GM18499 (cell line): ENCODE measurements around the gene TAX1BP1.
A peak's percentile ranks its signal among the peaks of the same experiment; 100 is the strongest.
"Not testable (repeated sequence)": the region's sequence is repeated elsewhere in the genome, so short reads cannot be mapped to it uniquely, and the experiment has no call there.

Experiments used
- ATAC-seq: cut with Tn5 transposase; IDR thresholded peaks from one replicate; pipeline ENCODE4 v1.9.1; 2021; ENCODE audit warnings: moderate number of reproducible peaks; ENCODE audit not compliant: insufficient read depth, unreplicated experiment

The TAX1BP1 gene

DNA sequence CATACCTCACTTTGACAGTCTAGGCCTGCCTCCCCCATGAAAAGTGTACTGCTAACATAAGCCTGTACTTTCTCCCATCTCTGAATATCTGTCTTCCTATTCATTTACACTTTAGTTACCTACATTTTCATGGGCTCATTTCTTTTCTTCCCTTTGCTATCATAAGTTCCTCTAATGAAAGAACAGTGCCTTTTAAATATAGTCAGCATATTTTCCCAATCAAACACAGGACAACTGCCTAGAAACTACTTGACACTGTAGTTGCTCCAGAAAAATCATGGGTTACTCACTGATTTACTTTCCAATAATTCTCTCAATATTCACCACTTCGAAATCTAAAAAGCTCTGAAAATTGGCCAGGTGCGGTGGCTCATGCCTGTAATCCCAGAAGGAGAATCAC, 2.8 kb upstream of the TAX1BP1 start:
- ATAC-seq = no peak

DNA sequence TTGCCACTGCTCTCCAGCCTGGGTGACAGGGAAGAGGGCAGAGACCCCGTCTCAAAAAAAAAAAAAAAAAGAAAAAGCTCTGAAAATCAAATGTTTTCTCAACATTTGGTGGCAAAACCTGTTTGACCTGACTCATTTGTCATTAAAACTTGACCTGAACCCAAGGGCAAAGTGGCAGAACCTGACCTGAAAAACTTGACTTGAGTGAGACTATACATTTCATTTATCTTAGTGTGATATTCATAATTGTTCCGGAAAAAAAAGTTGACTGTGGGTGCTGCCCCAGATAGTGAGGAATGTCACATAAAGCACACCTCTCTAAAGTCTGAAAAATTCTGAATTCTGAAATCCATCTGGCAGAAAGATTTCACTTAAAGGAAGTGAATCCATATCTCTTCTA, 2.3 kb upstream of the TAX1BP1 start:
- no peak for ATAC-seq

DNA sequence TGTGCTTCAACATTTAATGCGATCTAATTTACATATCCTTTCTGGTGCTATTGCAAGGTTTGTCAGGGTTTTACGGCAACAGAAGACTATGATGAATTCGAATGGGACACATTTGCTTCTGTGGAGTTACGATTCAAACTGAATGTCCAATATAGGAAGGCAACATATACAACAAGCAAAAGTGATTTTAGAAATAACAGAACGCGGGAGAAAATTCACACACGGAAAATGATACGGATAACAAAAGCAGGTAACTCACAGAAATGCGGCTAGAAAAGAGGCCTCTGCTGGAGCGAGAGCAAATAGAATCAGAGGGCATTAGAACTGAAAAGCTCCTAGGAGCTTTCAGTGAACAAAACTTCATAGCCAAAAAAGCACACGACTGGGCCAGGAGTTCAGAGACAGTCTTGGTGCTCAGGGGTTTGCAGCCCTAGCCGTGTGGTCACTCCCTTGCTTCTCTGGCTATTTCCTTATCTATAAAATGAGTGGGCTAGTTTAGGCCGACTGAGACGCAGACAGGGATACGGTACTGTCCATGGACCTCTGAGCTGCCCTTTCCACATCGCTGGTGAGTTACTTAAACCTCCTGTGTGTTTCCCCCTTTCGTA, 557 bp upstream of the TAX1BP1 start:
- ATAC-seq = peak; percentile 19

DNA sequence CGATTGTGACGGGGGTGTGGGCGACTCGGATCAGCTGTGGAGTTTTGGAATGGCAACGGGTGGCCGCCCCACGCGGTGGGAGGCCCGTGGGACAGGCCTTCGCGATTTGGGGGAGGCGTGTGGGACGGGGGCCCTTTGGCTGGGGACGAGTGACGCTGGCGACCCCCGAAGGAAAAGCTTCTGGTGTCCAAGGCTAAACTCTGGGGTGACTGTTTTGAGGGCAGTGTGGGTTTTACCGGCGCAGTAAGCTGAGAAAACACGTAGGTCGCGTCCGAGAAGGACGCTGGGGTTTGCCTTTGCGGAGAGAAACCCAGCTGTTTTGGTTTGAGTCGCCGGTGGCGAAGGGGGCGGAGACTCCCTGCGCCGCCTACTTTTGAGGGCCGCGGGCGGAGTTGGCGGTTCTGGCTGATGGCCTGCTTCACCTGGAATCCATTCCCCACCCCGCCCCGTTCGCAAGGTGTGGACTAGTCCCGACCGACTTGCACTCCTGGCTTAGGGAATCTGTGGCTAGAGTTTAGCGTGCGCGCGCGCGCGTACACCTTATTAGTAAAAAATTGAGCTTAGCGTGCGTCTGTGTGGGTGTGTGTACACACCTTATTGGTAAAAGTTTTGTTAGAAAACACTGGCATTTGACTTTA, 606 bp downstream of the TAX1BP1 start:
- ATAC-seq = peak; percentile 54

DNA sequence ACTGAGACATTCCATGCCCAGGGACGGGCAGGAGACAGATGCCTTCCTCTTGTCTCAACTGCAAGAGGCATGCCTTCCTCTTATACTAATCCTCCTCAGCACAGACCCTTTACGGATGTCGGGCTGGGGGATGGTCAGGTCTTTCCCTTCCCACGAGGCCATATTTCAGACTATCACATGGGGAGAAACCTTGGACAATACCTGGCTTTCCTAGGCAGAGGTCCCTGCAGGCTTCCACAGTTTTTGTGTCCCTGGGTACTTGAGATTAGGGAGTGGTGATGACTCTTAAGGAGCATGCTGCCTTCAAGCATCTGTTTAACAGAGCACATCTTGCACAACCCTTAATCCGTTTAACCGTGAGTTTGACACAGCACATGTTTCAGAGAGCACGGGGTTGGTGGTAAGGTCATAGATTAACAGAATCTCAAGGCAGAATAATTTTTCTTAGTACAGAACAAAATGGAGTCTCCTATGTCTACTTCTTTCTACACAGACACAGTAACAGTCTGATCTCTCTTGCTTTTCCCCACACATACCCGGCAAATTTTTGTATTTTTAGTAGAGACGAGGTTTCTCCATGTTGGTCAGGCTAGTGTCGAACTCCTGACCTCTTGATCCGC, 2.2 kb downstream of the TAX1BP1 start:
- not testable (repeated sequence) for ATAC-seq

DNA sequence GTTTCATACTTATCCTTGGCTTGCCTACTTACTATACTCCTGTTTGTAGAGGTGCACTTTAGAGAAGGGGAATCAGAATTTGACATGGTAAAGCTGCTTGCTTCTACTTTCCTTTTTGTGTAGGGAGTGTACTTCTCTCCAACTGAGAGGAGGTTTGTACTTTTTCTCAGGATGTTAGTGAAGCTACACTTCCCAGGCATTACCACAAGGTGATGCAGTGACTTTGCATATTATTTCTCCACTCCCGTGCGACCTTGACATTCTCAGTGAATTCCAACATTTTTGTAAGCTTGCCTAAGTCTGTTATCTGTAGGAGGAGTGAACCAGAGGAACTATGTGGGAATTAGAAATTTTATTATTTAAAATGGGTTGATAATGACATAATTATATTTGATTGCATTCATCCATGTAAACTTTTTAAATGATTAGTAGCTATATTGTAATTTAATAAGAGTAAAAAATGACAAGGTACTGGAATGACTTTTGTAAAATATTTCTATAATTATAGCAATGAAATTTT, 5.2 kb downstream of the TAX1BP1 start:
- ATAC-seq = no peak

DNA sequence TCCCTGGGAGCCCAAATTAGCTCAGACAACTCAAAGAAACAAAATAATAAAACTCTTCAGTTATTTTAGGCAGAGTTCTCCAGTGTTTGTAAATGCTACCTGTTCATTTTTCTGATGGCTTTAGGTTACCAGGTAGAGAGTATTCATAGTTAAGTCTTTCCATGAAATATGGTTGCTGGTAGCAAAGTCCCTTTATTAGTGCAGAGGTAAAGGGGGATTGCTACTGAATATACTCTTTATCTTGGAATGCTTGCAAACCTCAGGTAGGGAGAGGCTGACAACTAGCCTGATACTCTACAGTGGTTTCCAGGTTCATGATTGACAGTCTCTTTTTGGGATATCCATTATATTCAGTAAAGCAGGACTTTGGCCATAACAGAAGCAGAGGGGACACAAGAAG, 6.5 kb downstream of the TAX1BP1 start:
- ATAC-seq = no peak

DNA sequence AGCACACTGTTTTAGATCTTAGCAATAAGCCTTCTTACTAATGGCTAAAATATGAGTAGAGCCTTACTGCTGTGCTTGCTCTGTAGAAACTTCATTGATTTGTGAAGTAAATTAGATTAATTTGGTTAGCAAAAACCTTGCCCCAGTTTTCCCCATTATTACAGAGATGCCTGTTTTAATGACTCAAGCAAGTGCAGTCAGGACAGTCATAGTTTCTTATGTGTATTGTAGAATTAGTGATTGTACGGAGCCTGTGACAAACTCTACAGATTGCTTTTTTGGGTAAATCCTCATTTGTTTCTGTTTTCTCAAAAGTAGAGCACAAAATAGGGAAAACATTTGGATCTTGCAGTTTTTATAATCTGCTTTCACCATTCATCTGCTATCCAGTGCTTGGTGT, 7.0 kb downstream of the TAX1BP1 start:
- ATAC-seq = no peak

DNA sequence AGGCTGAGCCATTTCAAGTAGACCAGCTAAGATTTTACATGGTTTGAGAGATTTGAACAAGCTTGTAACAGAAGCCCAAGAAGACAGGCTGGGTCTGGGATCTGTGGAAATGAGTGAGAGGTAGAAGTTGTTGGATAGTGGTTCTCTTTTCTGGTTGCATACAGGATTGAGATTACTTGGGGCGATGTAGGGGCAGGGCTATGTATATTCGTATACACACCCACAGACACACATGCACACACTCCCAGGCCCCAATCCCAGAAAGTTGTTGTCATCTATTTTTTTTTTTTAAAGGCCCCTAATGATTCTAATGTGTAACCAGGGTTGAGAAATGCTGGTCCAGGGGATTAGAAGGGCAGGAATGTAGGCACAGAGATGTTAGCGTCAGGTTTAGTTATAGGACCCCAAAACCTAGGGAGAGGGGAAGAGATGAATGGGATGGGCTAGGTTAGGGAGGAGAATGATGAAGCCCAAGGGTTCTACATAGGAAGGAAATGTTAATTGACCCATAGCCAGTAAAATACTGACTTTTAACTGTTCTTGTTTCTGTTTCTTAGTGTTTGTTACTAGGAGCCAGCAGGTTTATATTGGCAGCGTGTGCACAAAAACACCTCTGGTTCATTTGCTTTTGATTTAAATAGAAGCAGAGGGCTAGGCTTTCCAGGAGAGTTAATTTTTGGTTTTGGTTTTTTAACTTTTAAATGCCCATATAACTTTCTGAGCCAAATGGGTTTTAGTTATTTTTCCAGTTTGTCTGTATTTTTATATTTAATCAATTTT, 7.8 kb downstream of the TAX1BP1 start:
- ATAC-seq = no peak

DNA sequence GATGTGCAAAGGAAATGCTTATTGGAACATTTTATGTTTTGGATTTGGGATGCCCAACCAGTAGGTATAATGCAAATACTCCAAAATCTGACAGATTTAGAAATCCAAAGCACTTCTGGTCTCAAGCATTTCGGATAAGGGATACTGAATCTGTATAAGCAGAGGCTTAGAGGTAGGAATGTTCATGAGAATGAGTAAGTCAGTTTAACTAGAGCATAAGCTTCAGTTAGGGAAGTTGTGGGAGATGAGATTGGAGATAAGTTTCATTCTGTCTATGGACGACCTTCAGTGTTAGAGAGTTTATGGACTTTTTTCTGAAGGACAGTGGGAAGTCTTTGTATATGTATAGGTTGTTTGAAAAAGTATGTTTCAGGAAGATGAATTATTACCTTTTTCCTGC, 10.4 kb downstream of the TAX1BP1 start:
- no peak for ATAC-seq

DNA sequence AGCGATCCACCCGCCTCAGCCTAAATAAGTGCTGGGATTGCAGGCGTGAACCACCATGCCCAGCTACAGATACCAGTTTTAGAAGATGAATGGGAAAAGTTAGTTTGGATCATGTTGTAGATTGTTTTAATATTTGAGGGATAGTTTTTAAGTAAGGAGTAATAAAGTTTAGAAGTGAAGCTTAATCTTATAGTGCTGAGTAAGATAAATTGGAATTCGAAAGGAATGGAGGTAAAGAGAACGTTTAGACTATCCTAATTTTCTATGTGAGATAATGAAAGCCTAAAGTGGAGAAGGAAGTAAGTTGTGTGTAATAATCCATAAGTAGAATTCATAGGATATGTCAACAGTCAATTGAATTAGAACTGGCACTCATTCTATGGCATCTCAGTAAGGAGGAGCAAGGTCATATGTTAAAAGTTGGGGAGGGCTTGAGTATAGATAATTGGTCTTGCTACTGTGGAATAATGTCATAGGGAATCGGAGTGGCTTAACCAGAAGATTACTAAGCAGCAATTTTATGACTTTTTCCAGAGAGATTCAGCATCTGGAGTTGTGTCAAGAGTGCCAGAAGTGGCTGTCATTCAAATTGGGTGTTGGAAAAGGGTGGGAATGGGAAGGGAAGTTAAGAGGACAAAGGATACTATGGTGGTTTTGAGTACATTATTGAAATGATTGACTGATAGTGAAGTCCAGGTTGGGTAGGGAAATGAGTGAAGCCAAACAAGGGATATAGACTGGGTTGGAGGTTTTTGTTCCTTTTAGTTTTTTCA, 12.1 kb downstream of the TAX1BP1 start:
- no peak for ATAC-seq

DNA sequence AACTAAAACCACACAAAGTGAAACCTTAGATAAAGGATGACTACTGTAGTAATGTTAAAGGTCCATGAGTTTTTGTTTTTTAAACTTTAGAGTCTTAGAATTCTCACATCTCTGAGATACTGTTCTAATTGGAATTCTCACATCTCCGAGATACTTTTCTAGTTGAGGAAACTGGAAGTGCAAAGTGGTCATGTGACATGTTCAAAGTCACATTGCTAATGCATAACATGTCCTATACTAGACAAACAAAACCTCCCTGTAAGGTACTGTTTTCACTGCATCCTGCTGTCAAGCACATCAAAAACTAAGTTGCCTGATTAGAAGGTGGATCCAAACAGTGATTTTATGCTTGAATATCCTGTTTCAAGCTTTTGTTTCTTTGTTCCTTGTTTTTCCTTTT, 13.9 kb downstream of the TAX1BP1 start:
- no peak for ATAC-seq

DNA sequence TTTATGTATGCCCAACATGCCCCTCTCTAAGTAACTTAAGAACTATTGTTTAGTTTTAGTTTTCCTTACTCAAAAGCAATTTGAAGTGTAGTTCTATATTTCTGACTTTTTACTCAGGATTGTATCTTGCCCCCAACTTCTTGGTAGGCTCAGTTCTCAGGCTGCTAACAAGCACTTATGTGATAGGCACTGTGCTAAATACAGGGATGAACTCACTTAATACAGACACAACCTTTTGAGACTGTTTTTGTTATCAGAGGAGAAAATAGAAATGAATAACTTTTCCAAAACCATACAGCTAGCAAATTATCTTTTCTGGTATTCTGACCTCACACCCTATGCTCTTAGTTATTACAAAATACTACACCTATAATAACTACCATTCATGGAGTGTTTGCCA, 16.3 kb downstream of the TAX1BP1 start:
- ATAC-seq = no peak

DNA sequence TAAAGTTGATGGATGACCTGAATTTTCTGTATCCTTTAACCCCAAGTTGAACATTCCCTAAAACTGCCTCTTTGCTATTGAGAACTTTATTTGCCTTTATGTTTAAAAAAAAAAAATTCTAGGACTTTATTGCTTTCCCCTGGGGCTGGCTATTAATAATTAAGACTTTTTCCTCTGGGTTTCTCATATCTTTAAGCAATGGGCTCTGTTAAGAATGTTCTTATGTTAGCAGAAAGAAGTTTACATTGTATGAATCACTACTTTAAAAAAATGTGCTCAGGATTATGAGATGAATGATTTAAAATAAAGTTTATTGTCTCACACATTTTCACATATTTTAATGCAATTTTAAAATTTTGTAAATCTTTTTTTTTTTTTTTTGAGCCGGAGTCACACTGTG, 19.5 kb downstream of the TAX1BP1 start:
- ATAC-seq = no peak

DNA sequence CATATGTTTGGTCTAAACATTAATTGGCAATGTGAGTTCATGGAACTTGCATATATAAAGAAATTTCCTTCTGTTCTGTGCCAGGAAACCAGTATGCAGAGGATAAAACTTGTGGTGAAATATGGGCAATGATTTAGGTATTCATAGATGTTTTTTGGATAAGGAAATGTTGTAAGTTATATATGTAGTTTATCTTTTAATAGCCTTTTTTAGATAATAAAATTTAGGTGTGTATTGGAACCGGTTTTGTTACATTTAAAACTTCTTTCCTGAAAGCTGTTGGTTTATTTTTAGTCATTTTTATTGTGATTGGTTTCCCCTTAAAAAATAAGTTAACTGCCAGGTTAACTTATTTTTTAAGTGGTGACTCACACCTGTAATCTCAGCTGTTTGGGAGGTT, 22.1 kb downstream of the TAX1BP1 start:
- ATAC-seq = no peak

DNA sequence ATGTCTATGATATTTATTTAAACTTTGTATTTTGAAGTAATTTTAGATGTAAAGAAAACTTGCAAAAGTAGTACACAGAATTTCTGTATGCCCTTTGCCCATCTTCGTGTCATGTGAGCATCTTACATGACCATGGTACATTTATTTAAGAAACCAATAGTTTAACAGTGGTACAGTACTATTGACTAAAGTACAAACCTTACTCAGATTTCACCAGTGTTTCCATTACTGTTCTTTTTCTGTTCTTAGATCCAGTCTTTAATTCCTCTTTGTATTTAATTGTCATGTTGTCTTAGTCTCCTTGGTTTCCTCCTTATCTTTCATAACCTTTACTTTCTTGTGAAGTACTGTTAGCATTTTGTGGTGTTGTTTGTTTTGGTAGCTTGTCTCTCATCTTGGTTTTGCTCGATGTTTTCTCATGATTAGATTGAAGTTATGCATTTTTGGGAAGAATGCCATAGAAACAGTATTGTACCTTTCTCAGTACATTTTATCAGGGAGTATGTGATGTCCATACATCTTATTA, 24.1 kb downstream of the TAX1BP1 start:
- ATAC-seq = no peak

DNA sequence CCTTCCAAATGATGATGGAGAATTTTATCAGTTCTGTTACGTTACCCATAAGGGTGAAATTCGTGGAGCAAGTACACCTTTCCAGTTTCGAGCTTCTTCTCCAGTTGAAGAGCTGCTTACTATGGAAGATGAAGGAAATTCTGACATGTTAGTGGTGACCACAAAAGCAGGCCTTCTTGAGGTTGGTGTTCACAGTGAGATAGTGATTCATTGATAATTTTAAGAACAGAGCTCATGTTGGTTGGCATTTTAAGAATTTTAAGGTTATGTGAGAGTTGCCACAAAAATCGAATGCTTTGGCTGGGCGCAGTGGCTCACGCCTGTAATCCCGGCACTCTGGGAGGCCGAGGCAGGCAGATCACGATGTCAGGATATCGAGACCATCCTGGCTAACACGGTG, 25.9 kb downstream of the TAX1BP1 start:
- no peak for ATAC-seq

DNA sequence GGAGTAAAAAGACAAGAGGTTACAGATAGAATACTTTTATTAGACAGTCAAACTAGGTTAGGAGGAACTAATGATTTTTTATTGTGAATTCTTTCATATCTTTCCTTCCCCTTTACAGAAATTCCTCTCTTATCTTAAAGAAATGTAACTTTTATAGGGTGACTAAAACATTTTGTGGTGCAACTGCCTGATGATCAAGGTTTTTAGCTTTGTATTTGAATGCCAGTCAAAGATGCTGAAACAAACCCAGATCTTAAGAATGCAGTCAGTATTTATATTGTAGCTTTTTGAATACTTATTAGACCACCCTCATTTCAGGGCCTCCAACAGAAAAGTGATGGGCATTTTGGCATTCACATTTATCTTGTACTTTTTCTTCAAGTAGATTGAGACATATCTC, 27.4 kb downstream of the TAX1BP1 start:
- ATAC-seq = no peak

DNA sequence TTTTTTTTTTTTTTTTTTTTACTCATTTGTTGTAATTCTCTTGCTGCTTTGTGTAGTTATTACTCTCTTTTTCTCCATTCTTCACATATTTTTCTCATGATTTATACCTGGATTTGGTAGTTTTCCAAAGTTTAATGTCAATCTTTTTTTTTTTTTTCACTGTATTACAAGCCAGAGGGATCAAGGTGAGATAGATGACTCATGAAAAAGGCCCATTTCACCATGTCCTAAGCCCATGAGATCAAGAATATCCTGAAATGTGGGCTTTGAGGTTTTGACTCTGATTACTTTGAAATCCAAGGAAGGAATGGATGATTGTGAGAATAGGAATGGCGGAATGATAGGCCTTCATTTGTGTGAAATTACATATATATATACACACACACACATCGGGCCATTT, 31.1 kb downstream of the TAX1BP1 start:
- ATAC-seq = no peak

DNA sequence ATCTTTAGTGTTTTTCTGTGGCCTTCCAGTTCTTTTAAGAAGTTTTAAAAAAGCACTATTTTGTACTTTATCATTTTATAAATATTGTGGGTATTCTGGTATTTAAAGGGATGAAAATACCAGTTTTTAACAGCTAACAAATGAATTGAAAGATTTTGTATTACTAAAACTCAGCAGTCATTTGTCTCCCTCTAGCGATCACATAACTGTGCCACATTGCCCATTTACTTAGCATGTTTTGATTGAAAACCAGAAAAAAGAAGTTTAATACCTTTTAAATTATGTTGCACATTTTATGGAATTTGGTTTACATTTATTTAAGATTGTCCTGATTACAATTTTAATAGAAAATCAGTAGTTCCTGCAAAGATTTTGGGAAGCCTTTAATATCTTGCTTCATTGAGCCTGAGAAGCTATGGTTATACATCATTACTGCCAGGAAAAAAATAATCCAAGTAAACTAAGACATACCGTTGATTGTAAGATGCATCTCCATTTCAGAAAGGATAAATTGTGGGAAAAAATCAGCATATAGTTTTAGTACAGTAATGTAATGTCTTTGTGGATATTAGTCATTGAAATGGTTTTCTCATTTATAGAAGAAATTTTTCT, 34.9 kb downstream of the TAX1BP1 start:
- no peak for ATAC-seq
